NCI-H345 (cell line): ENCODE data around the gene GTF3C5.
"Not testable (repeated sequence)": the region's sequence is repeated elsewhere in the genome, so short reads cannot be mapped to it uniquely, and the experiment has no call there.

Source experiments
- DNase-seq: peaks from one replicate; lab custom pipeline; 2025; lab: John Stamatoyannopoulos, UW

Gene GTF3C5

DNA sequence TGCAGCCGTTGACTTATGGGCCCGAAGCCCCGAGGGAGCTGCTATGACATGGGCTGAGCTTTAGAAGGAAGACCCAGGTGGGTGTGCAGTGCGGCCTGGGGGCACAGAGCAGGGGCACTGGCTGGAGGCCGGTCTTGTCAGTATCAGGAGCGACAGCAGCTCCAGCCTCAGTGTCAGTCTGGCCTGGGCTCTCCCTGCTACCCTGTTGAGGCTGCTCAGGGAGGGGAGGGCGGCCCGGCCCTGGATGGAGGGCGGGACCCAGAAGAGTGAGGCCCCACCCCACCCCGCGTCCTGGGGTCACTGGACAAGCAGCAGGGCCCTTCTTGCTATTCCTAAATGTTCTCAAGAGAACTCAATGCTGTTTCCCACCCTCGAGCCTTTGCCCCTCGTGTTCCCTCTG, 34.3 kb upstream of the GTF3C5 start:
- no peak for DNase-seq

DNA sequence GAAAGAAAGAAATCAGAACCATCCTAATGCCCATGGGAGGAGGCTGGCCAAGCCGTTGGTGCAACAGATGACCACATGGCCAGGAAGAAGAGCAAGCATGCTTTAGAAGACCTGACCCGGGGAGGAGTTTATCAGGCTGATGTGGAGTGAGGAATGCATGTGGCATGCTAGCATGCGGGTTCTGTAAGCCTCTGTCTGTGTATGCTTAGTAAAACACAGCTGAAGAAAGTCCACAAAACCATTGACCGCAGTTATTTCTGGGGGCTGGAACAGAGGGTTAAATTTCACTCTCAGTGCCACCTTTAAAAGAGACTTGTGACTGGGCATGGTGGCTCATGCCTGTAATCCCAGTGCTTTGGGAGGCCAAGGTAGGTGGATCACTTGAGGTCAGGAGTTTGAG, 33.2 kb upstream of the GTF3C5 start:
- no peak for DNase-seq

DNA sequence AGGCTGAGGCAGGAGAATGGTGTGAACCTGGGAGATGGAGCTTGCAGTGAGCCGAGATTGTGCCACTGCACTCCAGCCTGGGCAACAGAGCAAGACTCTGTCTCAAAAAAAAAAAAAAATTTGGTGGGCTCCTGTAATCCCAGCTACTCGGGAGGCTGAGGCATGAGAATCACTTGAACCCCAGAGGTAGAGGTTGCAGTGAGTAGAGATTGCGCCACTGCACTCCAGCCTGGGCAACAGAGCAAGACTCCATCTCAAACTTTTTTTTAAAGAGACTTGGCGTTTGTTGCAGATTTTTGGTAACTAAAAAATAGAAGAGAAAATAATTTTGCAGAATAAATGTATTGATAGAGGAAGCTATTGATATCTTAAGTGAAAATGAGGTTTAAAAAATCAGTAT, 32.6 kb upstream of the GTF3C5 start:
- not testable (repeated sequence) for DNase-seq

DNA sequence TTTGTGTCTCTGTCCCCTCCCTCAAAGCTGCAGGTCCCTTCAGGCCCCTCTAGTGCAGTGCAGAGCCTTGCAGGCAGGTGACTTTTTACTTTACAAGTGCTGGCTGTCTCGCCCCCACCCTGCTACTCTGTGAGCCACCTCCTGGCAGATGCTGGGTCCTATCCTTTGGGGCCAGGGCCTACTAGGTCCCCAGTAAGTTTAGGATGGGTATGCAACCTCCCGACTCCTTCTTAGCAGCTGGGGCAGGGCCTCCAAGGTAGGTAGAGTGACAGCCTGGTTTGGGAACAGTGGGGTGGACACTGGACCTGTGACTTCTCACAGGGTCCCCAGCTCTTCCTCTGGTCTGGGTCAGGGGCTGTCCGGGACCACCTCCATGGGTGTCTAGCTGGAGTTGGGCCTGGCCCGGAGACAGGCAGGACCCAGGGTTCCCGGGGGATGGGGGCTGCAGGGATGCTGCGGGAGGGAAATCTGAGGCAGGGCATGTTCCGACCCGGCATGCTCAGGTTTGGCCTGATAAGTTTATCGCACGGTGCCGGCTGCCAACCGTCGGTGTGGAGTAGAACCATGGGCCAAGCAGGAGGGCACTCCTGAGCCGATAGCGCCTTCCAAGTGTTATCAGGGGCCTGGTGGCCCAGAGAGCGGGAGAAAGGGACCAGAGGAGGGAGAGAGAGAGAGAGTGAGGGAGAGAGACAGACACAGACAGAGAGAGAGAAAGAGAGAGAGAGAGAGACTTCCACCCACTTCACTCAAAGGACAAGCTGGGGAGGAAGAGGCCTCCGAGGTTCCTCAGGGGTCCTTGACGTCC, 31.8 kb upstream of the GTF3C5 start:
- DNase-seq = no peak

DNA sequence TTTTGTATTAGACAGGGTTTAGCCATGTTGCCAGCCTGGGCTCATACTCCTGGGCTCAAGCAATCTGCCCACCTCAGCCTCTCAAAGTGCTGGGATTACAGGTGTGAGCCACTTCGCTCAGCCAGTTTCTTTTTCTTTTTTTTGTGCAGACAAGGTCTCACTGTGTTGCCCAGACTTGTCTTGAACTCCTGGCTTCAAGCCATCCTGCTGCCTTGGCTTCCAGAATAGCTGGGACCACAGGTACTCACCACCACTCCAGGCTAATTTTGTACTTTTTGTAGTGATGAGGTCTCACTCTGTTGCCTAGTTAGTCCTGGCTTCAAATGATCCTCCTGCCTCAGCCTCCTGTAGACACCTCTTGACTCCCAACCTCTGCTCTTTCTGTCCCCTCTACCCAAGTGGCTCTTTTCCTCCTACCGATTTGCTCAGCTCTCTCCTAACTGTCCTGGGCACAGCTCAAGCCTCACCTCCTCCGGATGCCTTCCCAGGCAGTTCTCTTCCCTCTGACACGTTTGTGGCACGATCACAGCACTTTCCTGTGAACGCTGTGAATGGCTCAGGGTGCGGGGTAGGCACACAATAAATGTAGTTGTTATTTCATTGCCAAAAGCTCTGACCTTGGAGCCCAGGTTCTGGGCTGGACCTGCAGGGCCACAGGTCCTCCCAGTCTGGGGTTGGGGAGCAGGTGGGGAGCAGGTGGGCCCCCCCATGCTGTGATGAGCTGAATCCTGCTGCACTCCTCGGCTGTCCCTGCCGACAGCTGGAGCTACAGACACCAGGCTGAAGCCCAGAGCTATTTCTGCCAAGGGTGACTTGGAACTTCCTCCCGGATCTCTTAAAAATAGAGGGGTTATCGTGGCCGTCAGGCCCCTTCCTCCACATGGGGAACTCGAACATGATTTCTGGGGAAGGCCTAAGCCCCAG, 28.4 kb upstream of the GTF3C5 start:
- DNase-seq = no peak

DNA sequence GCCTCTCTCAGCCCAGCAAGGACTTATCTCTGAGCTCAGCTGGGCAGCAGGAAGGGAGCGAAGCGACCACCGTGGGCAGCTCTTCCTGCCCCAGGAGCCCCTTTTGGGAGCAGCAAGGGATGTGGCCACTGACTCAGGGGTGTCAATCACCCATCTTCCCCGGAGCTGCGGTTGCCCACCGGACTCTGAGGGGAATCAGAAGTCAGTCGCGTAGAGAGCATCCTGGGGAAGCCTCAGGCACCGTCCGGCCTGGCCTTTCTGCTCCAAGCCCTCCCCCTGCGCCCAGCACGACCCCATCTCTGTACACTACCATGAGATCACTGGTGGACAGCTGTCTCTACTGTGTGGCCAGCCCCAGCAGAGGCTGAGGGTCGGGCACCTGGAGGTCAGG, 27.7 kb upstream of the GTF3C5 start:
- DNase-seq = no peak

DNA sequence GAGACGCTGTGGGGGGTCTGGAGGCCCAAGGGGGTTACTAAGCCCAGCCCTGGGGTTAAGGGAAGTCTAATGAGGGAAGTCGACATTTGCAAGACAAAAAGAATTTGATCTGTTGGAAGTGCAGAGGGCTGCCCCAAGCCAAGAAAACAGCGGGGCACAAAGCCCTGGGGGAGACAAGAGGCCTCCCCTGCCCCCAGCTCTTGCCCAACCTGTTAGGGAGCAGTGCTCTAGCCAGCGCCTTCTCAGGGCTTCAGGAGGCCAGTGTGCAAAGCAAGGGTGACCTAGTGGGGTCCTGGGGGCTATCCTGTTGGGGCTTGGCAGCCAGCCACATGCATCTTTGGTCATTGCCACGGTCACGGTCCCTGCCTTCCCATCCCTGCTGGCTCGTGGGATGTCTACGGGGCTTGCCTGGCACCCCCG, 27.1 kb upstream of the GTF3C5 start:
- no peak for DNase-seq

DNA sequence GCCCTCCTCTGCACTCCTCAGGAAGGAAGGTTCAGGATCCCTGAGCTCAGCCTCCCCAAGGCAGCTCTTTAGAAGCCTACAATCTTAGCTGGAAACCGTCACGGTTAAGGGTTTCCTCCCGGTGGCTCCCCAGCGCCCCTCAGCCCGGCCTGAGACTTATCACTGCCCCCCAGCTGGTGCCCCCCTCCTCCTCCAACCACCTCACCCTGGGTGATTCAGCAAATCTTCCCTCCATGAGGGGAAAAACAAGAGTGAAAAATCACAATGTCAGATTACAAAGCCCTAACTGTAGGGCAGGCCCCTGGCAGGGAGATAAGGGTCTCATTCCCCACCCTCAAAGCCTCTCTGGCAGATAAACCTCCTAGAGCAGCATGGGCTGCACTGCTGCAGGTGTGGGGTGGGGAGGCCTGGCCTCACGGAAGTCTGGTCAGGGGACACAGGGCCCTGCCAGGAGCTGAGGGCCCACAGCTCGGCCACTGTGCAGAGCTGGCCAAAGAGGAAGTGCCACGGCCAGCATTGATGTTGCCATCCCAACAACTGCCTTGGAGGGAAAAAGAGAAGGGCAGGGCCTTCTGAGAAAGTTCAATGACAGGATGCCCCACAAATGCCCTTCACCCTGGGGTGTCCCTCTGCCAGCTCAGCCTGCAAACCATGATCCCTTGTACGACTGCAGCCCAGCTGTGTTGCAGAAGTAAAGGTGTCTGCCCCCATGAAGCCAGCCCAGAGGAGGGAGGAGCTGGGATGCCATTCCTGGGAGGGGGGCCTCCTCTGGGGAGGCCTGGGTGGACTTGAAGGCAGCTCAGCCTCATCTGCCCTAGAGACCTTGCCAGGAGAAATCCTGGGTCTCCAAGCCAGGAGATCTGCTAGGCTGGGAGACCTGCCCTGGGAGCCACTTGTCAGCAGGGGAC, 26.5 kb upstream of the GTF3C5 start:
- DNase-seq = no peak

DNA sequence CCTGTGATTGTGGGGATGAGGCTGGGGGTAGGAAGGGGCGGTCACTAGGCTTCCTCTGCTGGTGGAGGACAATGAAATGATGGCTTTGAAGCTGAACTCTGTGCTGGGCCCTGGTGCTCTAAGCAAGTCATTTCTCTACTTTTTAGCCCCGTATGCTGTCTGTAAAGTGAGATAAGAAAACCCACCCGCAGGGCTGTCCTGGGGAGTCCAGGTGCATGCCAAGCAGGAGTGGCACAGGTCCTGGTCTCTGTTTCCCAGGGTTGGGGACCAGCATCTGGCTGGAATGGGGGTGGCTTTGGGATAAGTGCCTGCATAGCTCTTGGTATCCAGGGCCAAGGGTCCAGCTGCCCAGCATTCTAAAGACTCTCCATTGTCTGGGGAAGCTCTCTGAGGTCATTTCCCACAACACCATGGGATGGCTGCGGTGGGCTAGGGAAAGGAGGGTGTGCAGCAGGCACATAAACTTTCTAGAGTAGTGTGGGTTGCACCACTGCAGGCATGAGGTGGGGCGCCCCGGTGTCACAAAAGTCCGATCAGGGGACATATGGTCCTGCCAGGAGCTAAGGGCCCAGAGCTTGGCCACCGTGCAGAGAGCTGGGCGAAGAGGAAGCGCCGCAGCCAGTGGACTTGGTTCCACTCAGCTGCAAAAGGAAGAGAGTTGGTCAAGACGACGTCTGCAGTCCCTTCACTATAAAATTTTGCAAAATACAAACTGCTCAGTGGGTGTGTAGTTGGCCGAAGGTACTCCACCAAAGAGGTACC, 25.6 kb upstream of the GTF3C5 start:
- DNase-seq = no peak

DNA sequence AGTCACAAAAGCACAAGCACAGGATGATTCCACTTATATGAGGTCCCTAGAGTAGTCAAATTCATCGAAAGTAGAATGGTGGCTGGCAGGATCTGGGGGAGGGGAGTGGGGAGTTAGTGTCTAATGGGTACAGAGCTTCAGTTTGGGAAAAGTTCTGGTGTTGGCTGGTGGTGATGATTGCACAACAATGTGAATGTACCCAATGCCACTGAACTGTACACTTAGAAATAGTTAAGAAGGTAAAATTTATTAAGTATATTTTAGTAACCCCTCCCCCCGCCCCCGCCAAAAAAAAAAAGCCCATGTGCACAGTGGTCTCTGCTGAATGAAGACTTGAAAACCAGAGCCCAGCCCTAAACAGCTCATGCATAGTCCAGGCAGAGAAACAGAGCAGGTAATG, 24.8 kb upstream of the GTF3C5 start:
- no peak for DNase-seq

DNA sequence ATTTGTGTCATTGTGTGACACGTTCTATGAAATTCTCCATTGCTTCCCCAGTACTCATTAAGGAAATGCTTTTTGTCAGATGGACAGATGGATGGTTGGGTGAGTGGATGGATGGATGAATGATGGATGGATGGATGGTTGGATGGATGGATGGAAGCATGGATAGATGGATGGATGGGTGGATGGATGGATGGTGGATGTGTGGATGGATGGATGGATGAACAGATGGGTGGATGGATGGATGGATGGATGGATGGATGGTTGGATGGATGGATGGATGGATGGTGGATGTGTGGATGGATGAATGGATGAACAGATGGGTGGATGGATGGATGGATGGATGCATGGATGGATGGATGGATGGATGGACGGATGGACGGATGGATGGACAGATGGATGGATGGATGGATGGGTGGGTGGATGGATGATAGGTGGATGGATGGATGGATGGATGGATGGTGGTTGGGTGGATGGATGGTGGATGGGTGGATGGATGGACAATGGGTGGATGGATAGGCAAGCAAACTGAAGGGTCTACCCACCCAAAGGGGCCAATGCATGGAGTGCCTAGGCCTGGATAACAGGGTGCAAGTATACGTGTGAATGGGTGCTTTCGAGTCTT, 24.0 kb upstream of the GTF3C5 start:
- DNase-seq = no peak

DNA sequence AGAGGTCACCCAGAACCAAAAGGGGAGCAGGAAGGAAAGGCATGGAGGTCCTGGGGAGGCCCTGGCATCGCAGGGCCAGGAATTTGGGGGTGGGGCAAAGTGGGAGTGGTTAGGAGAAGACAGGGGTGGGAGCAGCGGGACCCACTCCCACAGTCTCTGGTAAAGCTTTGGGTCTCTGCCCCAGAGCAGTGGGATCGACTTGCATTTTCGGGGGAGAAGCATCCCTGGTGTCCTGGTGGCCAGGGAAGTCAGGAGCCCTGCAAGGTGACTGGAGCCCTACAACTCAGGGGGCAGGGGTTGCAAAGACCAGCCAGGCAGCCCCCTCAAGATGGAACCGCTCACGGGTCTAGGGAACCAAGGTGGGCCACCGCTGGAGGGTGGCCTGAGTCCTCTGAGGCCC, 22.4 kb upstream of the GTF3C5 start:
- DNase-seq = no peak

DNA sequence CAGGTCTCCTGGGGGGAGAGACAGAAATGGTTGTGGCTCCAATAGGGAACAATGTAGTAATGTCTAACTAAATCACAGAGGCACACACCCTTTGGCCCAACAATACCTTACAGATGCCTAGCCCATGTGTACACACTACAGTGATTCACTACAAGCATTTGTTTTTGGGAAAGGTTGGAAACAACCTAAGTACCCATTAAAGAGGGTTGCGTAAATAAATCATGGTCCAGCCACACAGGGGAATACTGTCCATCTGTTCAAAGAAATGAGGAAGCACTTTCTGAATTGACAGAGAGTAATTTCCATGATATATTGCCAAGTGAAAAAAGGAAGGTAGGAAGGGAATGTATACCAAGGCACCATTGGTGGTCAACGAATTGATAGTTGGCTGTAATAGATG, 22.0 kb upstream of the GTF3C5 start:
- DNase-seq = no peak

DNA sequence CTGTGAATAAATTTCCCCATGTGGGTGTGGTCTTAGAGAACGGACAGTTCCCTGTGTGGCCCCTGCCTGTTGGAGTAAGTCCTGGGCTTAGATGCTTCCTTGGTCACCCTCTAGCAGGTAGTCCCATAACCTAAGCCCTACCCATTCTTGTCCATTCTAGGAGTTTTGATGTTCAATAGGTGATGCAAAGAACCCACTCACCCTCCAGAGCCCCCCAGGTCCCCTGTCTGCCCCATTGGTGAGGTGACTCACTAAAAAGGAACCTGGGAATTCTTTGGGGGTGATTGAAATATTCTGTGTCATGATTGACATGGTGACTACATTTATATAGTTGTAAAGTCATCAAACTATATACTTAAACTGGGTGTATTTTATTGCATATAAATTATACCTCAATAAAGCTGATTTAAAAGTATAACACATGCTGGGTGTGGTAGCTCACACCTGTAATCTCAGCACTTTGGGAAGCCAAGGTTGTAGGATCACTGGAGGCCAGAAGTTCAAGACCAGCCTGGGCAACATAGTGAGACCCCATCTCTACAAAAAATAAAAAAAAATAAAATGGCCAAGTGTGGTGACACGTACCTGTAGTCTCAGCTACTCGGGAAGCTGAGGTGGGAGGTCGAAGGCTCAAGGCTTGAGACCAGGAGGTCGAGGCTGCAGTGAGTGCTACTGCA, 20.8 kb upstream of the GTF3C5 start:
- DNase-seq = no peak

DNA sequence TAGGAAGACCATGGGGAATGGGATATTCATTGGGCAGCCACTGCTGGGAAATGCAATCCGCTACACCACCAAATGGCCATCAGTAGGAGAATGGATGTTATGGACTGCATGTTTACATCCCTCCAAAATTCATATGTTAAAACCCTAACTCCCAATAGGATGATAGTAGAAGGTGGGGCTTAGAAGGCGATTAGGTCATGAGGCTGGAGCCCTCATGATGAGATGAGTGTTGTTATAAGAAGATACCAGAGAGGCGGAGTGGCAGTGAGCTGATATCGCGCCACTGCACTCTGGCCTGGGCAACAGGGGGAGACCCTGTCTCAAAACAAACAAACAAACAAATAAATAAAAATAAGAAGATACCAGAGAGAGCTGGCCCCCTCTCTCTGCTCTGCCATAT, 16.1 kb upstream of the GTF3C5 start:
- DNase-seq = no peak

DNA sequence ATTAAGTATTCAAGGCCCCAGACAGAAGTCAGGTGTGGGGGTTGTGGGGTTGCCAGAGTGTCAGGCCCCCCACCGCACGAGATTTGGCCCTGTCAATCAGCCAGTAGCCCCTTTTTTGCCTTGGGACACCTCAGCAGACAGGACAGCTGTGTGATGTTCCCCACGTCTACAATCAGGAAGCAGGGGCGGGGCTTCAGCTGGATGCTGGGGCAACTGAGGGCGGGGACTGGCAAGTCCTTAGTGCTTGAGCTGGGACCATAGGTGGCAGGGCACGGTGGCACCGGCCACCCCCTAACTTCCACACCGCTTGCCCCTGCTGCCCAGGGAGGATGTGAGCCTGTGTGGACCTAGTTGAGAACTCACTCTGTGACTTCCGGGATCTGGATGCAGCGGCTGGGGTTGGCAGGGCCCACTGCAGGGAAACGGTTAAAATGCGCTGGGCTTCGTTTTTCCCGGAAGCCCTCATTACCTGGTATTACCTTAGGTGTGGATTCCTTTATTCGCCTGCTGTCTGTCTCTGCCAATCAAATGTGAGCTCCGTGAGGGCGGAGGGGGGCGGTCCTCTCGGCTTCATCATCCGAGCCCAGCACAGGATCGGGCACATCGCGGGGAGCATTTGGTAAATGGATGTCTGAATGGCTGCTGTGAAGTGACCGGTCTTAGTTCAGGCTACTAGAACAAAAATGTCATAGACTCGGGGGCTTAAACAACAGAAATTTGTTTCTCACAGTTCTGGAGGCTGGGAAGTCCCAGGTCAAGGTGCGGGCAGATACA, 7.5 kb upstream of the GTF3C5 start:
- no peak for DNase-seq

DNA sequence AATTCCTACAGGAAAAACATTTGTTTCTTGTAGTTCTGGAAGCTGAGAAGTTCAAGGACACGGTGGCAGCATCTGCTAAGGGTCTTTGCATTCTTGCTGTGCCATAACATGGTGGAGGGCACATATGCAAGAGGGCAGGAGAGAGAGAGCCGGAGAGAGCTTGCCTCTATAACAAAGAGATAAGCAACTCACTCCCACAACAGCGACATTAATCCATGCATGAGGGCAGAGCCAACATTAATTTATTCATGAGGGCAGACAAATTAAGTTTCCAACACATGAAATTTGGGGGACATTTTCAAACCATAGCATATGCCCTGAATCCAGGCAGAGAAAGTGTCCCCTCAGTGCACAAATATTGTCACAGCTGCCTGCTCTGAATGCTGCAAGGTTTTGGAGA, 4.4 kb upstream of the GTF3C5 start:
- DNase-seq = no peak

DNA sequence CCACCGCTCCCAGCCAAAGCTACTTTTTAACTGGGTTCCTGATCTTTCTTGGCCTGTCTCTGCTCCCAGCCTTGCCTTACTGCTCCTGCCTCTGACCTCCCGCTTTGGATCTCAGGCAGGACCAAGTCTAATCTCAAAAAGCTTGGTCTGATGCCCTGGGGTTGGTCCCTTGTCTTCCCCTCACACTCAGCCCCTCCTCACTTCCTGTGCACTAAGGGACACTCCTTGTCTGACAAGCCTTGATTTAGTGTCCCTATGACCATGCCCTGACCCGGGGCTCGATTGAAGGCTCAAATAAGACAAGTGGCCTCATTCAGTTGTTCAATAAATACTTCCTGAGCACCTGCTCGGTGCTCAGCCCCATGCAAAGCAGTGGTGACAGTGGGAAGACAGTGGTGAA, 3.7 kb upstream of the GTF3C5 start:
- DNase-seq = no peak

DNA sequence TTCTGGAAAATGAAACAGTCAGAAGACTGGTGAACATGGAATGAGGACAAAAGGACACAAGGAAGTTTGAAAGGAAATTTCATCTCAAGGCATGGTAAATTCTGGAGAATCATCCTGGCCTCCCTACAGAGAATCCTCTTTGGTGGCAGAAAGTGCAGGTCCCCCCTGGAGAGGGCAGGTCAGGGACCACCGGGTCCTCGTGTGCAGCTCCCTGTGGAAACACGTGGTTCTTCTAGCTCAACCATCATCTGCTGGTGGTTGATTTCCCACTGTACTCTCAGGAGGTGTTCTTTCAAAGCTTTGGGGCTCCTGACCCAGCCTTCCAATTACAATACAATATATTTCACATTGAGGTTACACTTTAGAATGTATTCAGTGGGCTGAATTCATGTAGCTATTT, 2.6 kb upstream of the GTF3C5 start:
- DNase-seq = no peak

DNA sequence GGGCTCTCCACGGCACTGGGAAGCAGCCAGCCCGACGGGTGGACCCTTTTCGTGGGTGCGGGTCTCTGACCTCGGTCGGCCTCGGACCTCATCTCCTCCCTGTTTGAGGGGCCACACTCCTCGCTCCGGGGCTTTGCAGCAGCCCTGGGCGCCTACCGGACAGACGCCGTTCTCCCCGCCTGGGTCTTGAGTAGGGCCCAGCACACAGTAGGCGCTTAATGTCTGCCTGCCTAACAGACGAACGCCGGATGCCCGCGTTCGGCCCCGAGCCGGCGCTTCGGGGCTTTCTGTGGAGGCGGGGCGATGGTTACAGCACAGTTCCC, 842 bp upstream of the GTF3C5 start:
- DNase-seq = no peak
